Hair follicle dermal papilla cell (primary cell): Measurements from ENCODE around the gene SLC25A51. TPM values are rescaled to one million over a fixed set of nuclear protein-coding genes. Genes with fewer than 3 reads are reported as not detected.

Experiments used
- small RNA-seq: library from RNA; depleted of rRNA; stranded (forward); fragments of <200 nt; gene quantifications from one replicate; pipeline ENCODE3, GENCODE V24; 2012
- total RNA-seq: library from RNA; depleted of rRNA; stranded (reverse); fragments of >200 nt; gene quantifications from 2 replicates; pipeline ENCODE4 v1.2.3, GENCODE V29; 2012

The SLC25A51 gene, protein sequence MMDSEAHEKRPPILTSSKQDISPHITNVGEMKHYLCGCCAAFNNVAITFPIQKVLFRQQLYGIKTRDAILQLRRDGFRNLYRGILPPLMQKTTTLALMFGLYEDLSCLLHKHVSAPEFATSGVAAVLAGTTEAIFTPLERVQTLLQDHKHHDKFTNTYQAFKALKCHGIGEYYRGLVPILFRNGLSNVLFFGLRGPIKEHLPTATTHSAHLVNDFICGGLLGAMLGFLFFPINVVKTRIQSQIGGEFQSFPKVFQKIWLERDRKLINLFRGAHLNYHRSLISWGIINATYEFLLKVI
- total RNA-seq = 87.7 and 94.4 TPM in 2 replicates

DNA sequence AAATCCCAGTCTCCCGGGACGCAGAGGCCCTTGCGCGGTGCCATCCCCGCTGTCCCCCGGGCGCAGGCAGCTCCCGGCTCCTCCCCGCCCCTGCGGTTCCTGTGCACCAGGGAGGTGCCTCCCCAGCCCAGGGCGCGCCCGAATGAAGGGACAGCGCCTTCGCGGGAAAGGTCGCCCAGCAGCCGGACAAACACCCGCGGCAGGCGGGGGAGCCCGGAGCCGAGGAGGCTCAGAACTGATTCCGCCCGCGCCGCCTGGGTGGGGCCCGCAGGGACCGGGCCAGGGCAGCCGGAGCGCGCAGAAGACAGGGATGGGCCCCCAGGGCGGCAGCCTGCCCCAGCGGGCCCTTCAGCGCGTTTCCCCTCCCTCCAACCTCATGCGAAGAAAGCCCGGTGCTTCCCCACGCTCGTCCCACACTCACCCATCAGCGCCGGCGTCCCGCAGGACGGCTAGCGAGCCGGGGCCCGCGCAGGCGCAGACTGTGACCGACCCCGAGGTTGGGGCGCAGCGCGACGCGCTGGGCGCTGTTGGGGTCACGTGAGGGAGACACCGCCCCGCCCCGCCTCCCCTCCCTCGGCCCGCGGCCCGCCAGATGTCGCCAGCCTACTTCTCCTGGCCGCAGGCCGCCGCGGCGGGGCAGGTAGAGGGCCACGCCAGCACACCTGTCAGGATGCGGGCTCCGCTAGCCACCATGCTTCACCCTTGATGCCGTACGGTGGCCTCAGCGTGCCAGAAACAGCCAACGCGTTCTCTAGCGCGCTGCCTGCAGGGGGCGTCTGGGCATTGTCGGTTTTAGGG lies at the start of gene SLC25A51:
Gene SLC25A51, minus strand, starts transcription at position 481 of the 798 bp plus-strand sequence. CDS start 15,577 bp downstream, outside the sequence.

Small RNAs within 50 kb of the gene (small RNA-seq; reads per million reads assigned to genes)
- gene RNU7-124P = not detected

Other genes starting within 250 kb of the SLC25A51 start
- 2.6 and 2.9 TPM in 2 replicates for gene TRMT10B, start 150.3 kb downstream of the SLC25A51 start, total RNA-seq
- gene EXOSC3, start 119.1 kb downstream of the SLC25A51 start, total RNA-seq = 21.7 and 38.3 TPM in 2 replicates
- gene DCAF10, start 103.3 kb downstream of the SLC25A51 start, total RNA-seq = 20.6 and 27.6 TPM in 2 replicates
- 12.9 and 15.7 TPM in 2 replicates for gene SHB, start 165.1 kb upstream of the SLC25A51 start, total RNA-seq